H9 (cell line): ENCODE results near the gene UTP14A. TPM values are rescaled to one million over a fixed set of nuclear protein-coding genes. Genes with fewer than 3 reads are reported as not detected.
A peak's percentile ranks its signal among the peaks of the same experiment; 100 is the strongest.
"Not testable (repeated sequence)": the region's sequence is repeated elsewhere in the genome, so short reads cannot be mapped to it uniquely, and the experiment has no call there.

Source experiments
- DNase-seq: peaks from one replicate; pipeline ENCODE4 v3.0.0-alpha.2; 2017
- H2AFZ ChIP-seq: one replicate; pipeline ENCODE4 v1.6.1; 2013; ENCODE audit warnings: mild to moderate bottlenecking, low read length, control low read depth, moderate library complexity
- H2AK5ac ChIP-seq: 2 replicates; pipeline ENCODE4 v1.6.1; 2013; ENCODE audit warnings: low read length, control low read depth, mixed read lengths; ENCODE audit not compliant: insufficient read length
- H2BK120ac ChIP-seq: one replicate; pipeline ENCODE4 v1.6.1; 2013; ENCODE audit warnings: low read depth, mild to moderate bottlenecking, low read length, control low read depth, inconsistent platforms; ENCODE audit not compliant: poor library complexity, severe bottlenecking
- H2BK12ac ChIP-seq: 2 replicates; pipeline ENCODE4 v1.6.1; 2013; ENCODE audit warnings: low read length, control low read depth, mixed read lengths, low read depth; ENCODE audit not compliant: insufficient read length
- H2BK15ac ChIP-seq: 2 replicates; pipeline ENCODE4 v1.6.1; 2013; ENCODE audit warnings: low read depth, low read length, control low read depth
- H2BK20ac ChIP-seq: one replicate; pipeline ENCODE4 v1.6.1; 2013; ENCODE audit warnings: low read depth, mild to moderate bottlenecking, low read length, control low read depth, inconsistent platforms; ENCODE audit not compliant: poor library complexity, severe bottlenecking
- H2BK5ac ChIP-seq: 2 replicates; pipeline ENCODE4 v1.6.1; 2013; ENCODE audit warnings: low read length, control low read depth, mixed read lengths; ENCODE audit not compliant: insufficient read length
- H3K14ac ChIP-seq: 2 replicates; pipeline ENCODE4 v1.6.1; 2013; ENCODE audit warnings: low read length, control low read depth; ENCODE audit not compliant: insufficient read depth
- H3K18ac ChIP-seq: 2 replicates; pipeline ENCODE4 v1.6.1; 2013; ENCODE audit warnings: low read depth, mild to moderate bottlenecking, mixed read lengths, low read length, control low read depth; ENCODE audit not compliant: insufficient read length
- H3K23ac ChIP-seq: 2 replicates; pipeline ENCODE4 v1.6.1; 2013; ENCODE audit warnings: low read length, control low read depth, mixed read lengths, low read depth; ENCODE audit not compliant: insufficient read length
- H3K23me2 ChIP-seq: 2 replicates; pipeline ENCODE4 v1.6.1; 2013; ENCODE audit warnings: low read depth, mild to moderate bottlenecking, mixed read lengths, low read length, control low read depth; ENCODE audit not compliant: insufficient read length, poor library complexity, severe bottlenecking
- H3K27ac ChIP-seq: 2 replicates; pipeline ENCODE4 v1.5.1; 2013; ENCODE audit warnings: low read length, control low read depth, mixed read lengths, low read depth; ENCODE audit not compliant: insufficient read length
- H3K27me3 ChIP-seq: 2 replicates; pipeline ENCODE4 v1.6.1; 2013; ENCODE audit warnings: low read length, control low read depth, inconsistent platforms; ENCODE audit not compliant: insufficient read depth
- H3K4ac ChIP-seq: 2 replicates; pipeline ENCODE4 v1.6.1; 2013; ENCODE audit warnings: low read depth, mild to moderate bottlenecking, control low read depth, inconsistent platforms, low read length, moderate library complexity
- H3K4me1 ChIP-seq: 2 replicates; pipeline ENCODE4 v1.6.1; 2013; ENCODE audit warnings: low read length, control low read depth, inconsistent platforms; ENCODE audit not compliant: insufficient read depth
- H3K4me2 ChIP-seq: 2 replicates; pipeline ENCODE4 v1.6.1; 2013; ENCODE audit warnings: low read length, control low read depth, mixed read lengths; ENCODE audit not compliant: insufficient read length, insufficient read depth
- H3K56ac ChIP-seq: 2 replicates; pipeline ENCODE4 v1.6.1; 2013; ENCODE audit warnings: low read depth, mild to moderate bottlenecking, mixed read lengths, low read length, control low read depth; ENCODE audit not compliant: insufficient read length
- H3K79me1 ChIP-seq: 2 replicates; pipeline ENCODE4 v1.6.1; 2013; ENCODE audit warnings: low read depth, mild to moderate bottlenecking, moderate library complexity, low read length, control low read depth, inconsistent platforms; ENCODE audit not compliant: insufficient read depth, poor library complexity, severe bottlenecking
- H3K79me2 ChIP-seq: 2 replicates; pipeline ENCODE4 v1.6.1; 2013; ENCODE audit warnings: low read length, control low read depth, inconsistent platforms; ENCODE audit not compliant: insufficient read depth
- H3K9ac ChIP-seq: 2 replicates; pipeline ENCODE4 v1.6.1; 2013; ENCODE audit warnings: low read length, control low read depth, mixed read lengths; ENCODE audit not compliant: insufficient read length; ENCODE audit errors: extremely low read depth
- H3K9me3 ChIP-seq: one replicate; pipeline ENCODE4 v1.6.1; 2013; ENCODE audit warnings: low read depth, low read length, inconsistent platforms; ENCODE audit not compliant: control insufficient read depth
- H3T11ph ChIP-seq: one replicate; pipeline ENCODE4 v1.6.1; 2013; ENCODE audit warnings: mild to moderate bottlenecking, low read length, control low read depth, inconsistent platforms
- H4K20me1 ChIP-seq: one replicate; pipeline ENCODE4 v1.6.1; 2013; ENCODE audit not compliant: control insufficient read depth, insufficient read length, insufficient read depth
- H4K5ac ChIP-seq: 2 replicates; pipeline ENCODE4 v1.6.1; 2013; ENCODE audit warnings: low read depth, mild to moderate bottlenecking, mixed read lengths, low read length, control low read depth; ENCODE audit not compliant: insufficient read length
- H4K8ac ChIP-seq: replicated peaks from 2 replicates; pipeline ENCODE4 v1.6.1; 2013; ENCODE audit warnings: low read length, control low read depth, mixed read lengths, low read depth; ENCODE audit not compliant: insufficient read length
- H4K91ac ChIP-seq: 2 replicates; pipeline ENCODE4 v1.6.1; 2013; ENCODE audit warnings: low read depth, mild to moderate bottlenecking, moderate library complexity, mixed read lengths, low read length, control low read depth; ENCODE audit not compliant: insufficient read length
- H3K27ac Mint-ChIP-seq, 3 experiments: 2 replicates in 2 of 3; 3 replicates in 1 of 3; pipeline ENCODE4 v1.8.0; 2020 to 2021; ENCODE audit warnings: mixed read lengths in 3 of 3, mild to moderate bottlenecking in 1 of 3, moderate library complexity in 1 of 3
- H3K27me3 Mint-ChIP-seq: 2 replicates; pipeline ENCODE4 v1.8.0; 2021; ENCODE audit warnings: low read depth, mild to moderate bottlenecking, moderate library complexity, mixed read lengths
- H3K36me3 Mint-ChIP-seq, 3 experiments: 2 replicates in 2 of 3; 3 replicates in 1 of 3; pipeline ENCODE4 v1.8.0; 2020 to 2021; ENCODE audit warnings: low read depth in 3 of 3, mixed read lengths in 3 of 3; ENCODE audit not compliant: insufficient read depth in 1 of 3
- H3K4me1 Mint-ChIP-seq, 2 experiments: 2 replicates each; pipeline ENCODE4 v1.8.0; 2020; ENCODE audit warnings: mixed read lengths in 2 of 2
- H3K4me3 Mint-ChIP-seq, 2 experiments: 2 replicates in 1 of 2; 3 replicates in 1 of 2; pipeline ENCODE4 v1.8.0; 2020 to 2021; ENCODE audit warnings: mild to moderate bottlenecking in 2 of 2, mixed read lengths in 2 of 2, moderate library complexity in 1 of 2
- H3K9me3 Mint-ChIP-seq, 2 experiments: 2 replicates in 1 of 2; 3 replicates in 1 of 2; pipeline ENCODE4 v1.8.0; 2020; ENCODE audit warnings: mild to moderate bottlenecking in 2 of 2, mixed read lengths in 2 of 2, moderate library complexity in 1 of 2
- CTCF ChIP-seq: fragments of 200-600 bp; sonication (generic); conservative IDR thresholded peaks from 3 replicates; pipeline ENCODE4 v1.8.0; 2021; ENCODE audit warnings: antibody characterized with exemption, mild to moderate bottlenecking
- WGBS: extraction: QIAGEN DNeasy Blood & Tissue Kit; methylation state at CpG from one replicate; pipeline ENCODE4 v1.1.7; 2013; ENCODE audit warnings: missing lambda C conversion rate, low lambda C conversion rate, mixed read lengths; ENCODE audit not compliant: insufficient read length; ENCODE audit errors: extremely low coverage; 5-methylcytosine and 5-hydroxymethylcytosine counted together
- long read RNA-seq: library from polyadenylated mRNA; unstranded; transcript quantifications from one replicate; pipeline ENCODE4 v2.0.0, GENCODE V29; 2020
- total RNA-seq: library from RNA; stranded (reverse); gene quantifications from 2 replicates; pipeline ENCODE4 v1.2.1, GENCODE V29; 2021

UTP14A gene
- total RNA-seq: 37.0 and 39.0 TPM in 2 replicates
- long read RNA-seq, transcript UTP14A-201 (15 exons, 2,488 nt): major isoform, 130 of 197 reads
- long read RNA-seq, partial matches to known transcripts: 42 of 197 reads
- long read RNA-seq, other reads (novel, unspliced or antisense): 25 of 197 reads

- Histone ChIP-seq H3K79me2 (no peaks in the 10 kb centered on the region), H2AK5ac (no peak within 1 kb of the TSS), H3K27me3 (no peaks in the 10 kb centered on the region), H4K5ac (no peak within 1 kb of the TSS), H3K4me1 (no peaks in the 10 kb centered on the region), H3K9ac (peak within 1 kb of the TSS; percentile 92), H2BK12ac (no peak within 1 kb of the TSS), H2AFZ (no peak within 1 kb of the TSS), H4K8ac (no peak within 1 kb of the TSS), H3T11ph (no peak within 1 kb of the TSS), H3K14ac (no peak within 1 kb of the TSS), H4K20me1 (no peaks in the 10 kb centered on the region), H3K9me3 (peaks cover 9% of the 10 kb centered on the region), H3K23me2 (peaks cover 5% of the 10 kb centered on the region), H3K79me1 (no peaks in the 10 kb centered on the region), H2BK20ac (no peak within 1 kb of the TSS), H2BK120ac (peak within 1 kb of the TSS; percentile 50), H2BK15ac (no peak within 1 kb of the TSS), H4K91ac (no peak within 1 kb of the TSS), H3K18ac (peak within 1 kb of the TSS; percentile 72), H3K23ac (no peak within 1 kb of the TSS), H3K4me2 (peak within 1 kb of the TSS; percentile 60), H2BK5ac (no peak within 1 kb of the TSS), H3K4ac (no peak within 1 kb of the TSS), H3K56ac (no peak within 1 kb of the TSS), H3K27ac (no peak within 1 kb of the TSS)
- TF ChIP-seq CTCF: no peak
- Mint-ChIP-seq H3K4me1 (no peaks in the 10 kb centered on the region), H3K27ac (peak within 1 kb of the TSS; percentile 93 to 98 (median 95)), H3K4me3 (peak within 1 kb of the TSS; percentile 90 to 99), H3K9me3 (peaks cover 0 to 57% of the 10 kb centered on the region in 2 experiments; a peak in 2 of 5 replicates), H3K36me3 (peaks cover 23 to 40% (median 28%) of the 10 kb centered on the region in 3 experiments; a peak in 6 of 7 replicates), H3K27me3 (no peaks in the 10 kb centered on the region; the same call in 1 of the 2 replicates)
- WGBS: no CpG with 5 or more reads among the region's 53 CpGs
- peak; percentile 87 for DNase-seq
Observed at GRCh38 chrX:129905787-129906580, at the start of gene UTP14A. Gene UTP14A, plus strand, starts transcription at chrX:129906164. Its CDS starts 47 bp downstream, at chrX:129906211.

DNA sequence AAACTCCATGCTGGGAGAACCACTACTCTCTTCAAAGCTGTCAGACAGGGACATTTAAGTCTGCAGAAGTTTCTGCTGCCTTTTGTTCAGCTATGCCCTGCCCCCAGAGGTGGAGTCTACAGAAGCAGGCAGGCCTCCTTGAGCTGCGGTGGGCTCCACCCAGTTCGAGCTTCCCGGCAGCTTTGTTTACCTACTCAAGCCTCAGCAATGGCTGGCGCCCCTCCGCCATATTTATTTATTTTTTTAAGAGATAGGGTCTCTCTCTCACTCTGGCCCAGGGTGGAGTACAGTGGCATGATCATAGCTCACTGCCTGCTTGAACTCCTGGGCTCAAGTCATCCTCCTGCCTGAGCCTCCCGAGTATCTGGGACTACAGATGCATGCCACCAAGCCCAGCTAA lies 46.8 kb upstream of the UTP14A start:
- not testable (repeated sequence) for DNase-seq, H4K8ac ChIP-seq, H3K4me2 ChIP-seq, H3K4ac ChIP-seq, H4K5ac ChIP-seq, H3K14ac ChIP-seq, H3K23ac ChIP-seq, H3K27me3 Mint-ChIP-seq, H3K79me2 ChIP-seq, H3K27ac ChIP-seq, H2BK120ac ChIP-seq, H4K91ac ChIP-seq, H3K27ac Mint-ChIP-seq, H4K20me1 ChIP-seq, H3K9ac ChIP-seq, H3K4me3 Mint-ChIP-seq, H3K36me3 Mint-ChIP-seq, H3K27me3 ChIP-seq, H3K18ac ChIP-seq, H2AFZ ChIP-seq, H2BK20ac ChIP-seq, H2BK15ac ChIP-seq, H2AK5ac ChIP-seq, H3K79me1 ChIP-seq, H2BK5ac ChIP-seq, H3K23me2 ChIP-seq, H3K4me1 ChIP-seq, H3T11ph ChIP-seq, H3K56ac ChIP-seq, H3K4me1 Mint-ChIP-seq, H3K9me3 ChIP-seq, H2BK12ac ChIP-seq
- H3K9me3 Mint-ChIP-seq: peaks cover 3 to 58% of the 10 kb centered on the region in 2 experiments; a peak in 3 of 5 replicates
- no CpG with 5 or more reads among the region's 6 CpGs for WGBS
